ENCODE results near the gene OLA1.

The OLA1 gene

GRCh38 chr2:174088706-174089460 lies 159.4 kb downstream of the OLA1 start:
- peaks cover 9% of the 10 kb centered on the region for H3K36me3 Mint-ChIP-seq (ENCODE audit: low read depth)
- no peaks in the 10 kb centered on the region for H3K27me3 Mint-ChIP-seq
- no peaks in the 10 kb centered on the region for H3K4me1 Mint-ChIP-seq
- no peak overlapping the region for H3K4me3 Mint-ChIP-seq
- DNase-seq (no peak), ATAC-seq (no peak)
- no peak overlapping the region for H3K27ac Mint-ChIP-seq
- no peaks in the 10 kb centered on the region for H3K9me3 Mint-ChIP-seq

- ATAC-seq, result no peak
- no peak for DNase-seq
- H3K9me3 Mint-ChIP-seq, result no peaks in the 10 kb centered on the region
- H3K27ac Mint-ChIP-seq, result no peak overlapping the region
- H3K36me3 Mint-ChIP-seq (ENCODE audit: low read depth), result peaks cover 6% of the 10 kb centered on the region
- H3K27me3 Mint-ChIP-seq, result no peaks in the 10 kb centered on the region
- no peak overlapping the region for H3K4me3 Mint-ChIP-seq
- no peaks in the 10 kb centered on the region for H3K4me1 Mint-ChIP-seq
Observed at GRCh38 chr2:174086708-174087107, 161.6 kb downstream of the OLA1 start.

- ATAC-seq (no peak), DNase-seq (no peak)
- Mint-ChIP-seq H3K4me3 (no peak overlapping the region), H3K27ac (no peak overlapping the region), H3K4me1 (no peaks in the 10 kb centered on the region), H3K9me3 (no peaks in the 10 kb centered on the region), H3K27me3 (no peaks in the 10 kb centered on the region), H3K36me3 (ENCODE audit: low read depth) (peaks cover 6% of the 10 kb centered on the region)
Observed at GRCh38 chr2:174085781-174086180, 162.6 kb downstream of the OLA1 start.

- H3K27ac Mint-ChIP-seq, result no peak overlapping the region
- no peaks in the 10 kb centered on the region for H3K9me3 Mint-ChIP-seq
- no peak for ATAC-seq
- H3K4me3 Mint-ChIP-seq, result no peak overlapping the region
- DNase-seq, result no peak
- no peaks in the 10 kb centered on the region for H3K4me1 Mint-ChIP-seq
- no peaks in the 10 kb centered on the region for H3K27me3 Mint-ChIP-seq
- H3K36me3 Mint-ChIP-seq (ENCODE audit: low read depth), result peaks cover 2% of the 10 kb centered on the region
Observed at GRCh38 chr2:174083843-174084458, 164.4 kb downstream of the OLA1 start.

GRCh38 chr2:174080672-174081121 lies 167.6 kb downstream of the OLA1 start:
- H3K4me1 Mint-ChIP-seq, result no peaks in the 10 kb centered on the region
- H3K4me3 Mint-ChIP-seq, result no peak overlapping the region
- ATAC-seq, result no peak
- no peaks in the 10 kb centered on the region for H3K36me3 Mint-ChIP-seq (ENCODE audit: low read depth)
- no peaks in the 10 kb centered on the region for H3K9me3 Mint-ChIP-seq
- no peak for DNase-seq
- H3K27ac Mint-ChIP-seq, result no peak overlapping the region
- H3K27me3 Mint-ChIP-seq, result no peaks in the 10 kb centered on the region

GRCh38 chr2:174078275-174078674 lies 170.1 kb downstream of the OLA1 start:
- ATAC-seq, result no peak

GRCh38 chr2:174076975-174077374 lies 171.4 kb downstream of the OLA1 start:
- Mint-ChIP-seq H3K4me1 (no peaks in the 10 kb centered on the region), H3K4me3 (no peak overlapping the region), H3K27me3 (no peaks in the 10 kb centered on the region), H3K36me3 (ENCODE audit: low read depth) (peaks cover 22% of the 10 kb centered on the region), H3K27ac (no peak overlapping the region), H3K9me3 (no peaks in the 10 kb centered on the region)
- ATAC-seq (no peak), DNase-seq (no peak)

More at GRCh38 chr2:174078275-174078674, 170.1 kb downstream of the OLA1 start:
- DNase-seq, result no peak
- H3K27ac Mint-ChIP-seq, result no peak overlapping the region
- H3K36me3 Mint-ChIP-seq (ENCODE audit: low read depth), result peaks cover 22% of the 10 kb centered on the region
- H3K9me3 Mint-ChIP-seq, result no peaks in the 10 kb centered on the region
- H3K4me1 Mint-ChIP-seq, result no peaks in the 10 kb centered on the region
- no peaks in the 10 kb centered on the region for H3K27me3 Mint-ChIP-seq
- H3K4me3 Mint-ChIP-seq, result no peak overlapping the region

GRCh38 chr2:174076040-174076439 lies 172.3 kb downstream of the OLA1 start:
- DNase-seq, result no peak
- no peaks in the 10 kb centered on the region for H3K27me3 Mint-ChIP-seq
- H3K4me3 Mint-ChIP-seq, result no peak overlapping the region
- peaks cover 22% of the 10 kb centered on the region for H3K36me3 Mint-ChIP-seq (ENCODE audit: low read depth)
- ATAC-seq, result no peak
- H3K4me1 Mint-ChIP-seq, result no peaks in the 10 kb centered on the region
- H3K27ac Mint-ChIP-seq, result no peak overlapping the region
- H3K9me3 Mint-ChIP-seq, result no peaks in the 10 kb centered on the region

- Mint-ChIP-seq H3K27me3 (no peaks in the 10 kb centered on the region), H3K36me3 (ENCODE audit: low read depth) (peaks cover 22% of the 10 kb centered on the region), H3K4me1 (no peaks in the 10 kb centered on the region), H3K4me3 (no peak overlapping the region), H3K27ac (no peak overlapping the region), H3K9me3 (no peaks in the 10 kb centered on the region)
- ATAC-seq (no peak), DNase-seq (no peak)
Observed at GRCh38 chr2:174074831-174075230, 173.5 kb downstream of the OLA1 start.

GRCh38 chr2:174072857-174073256 lies 175.5 kb downstream of the OLA1 start:
- ATAC-seq, result no peak
- Mint-ChIP-seq H3K4me3 (no peak overlapping the region), H3K36me3 (ENCODE audit: low read depth) (peaks cover 22% of the 10 kb centered on the region), H3K27me3 (no peaks in the 10 kb centered on the region), H3K4me1 (no peaks in the 10 kb centered on the region), H3K27ac (no peak overlapping the region), H3K9me3 (no peaks in the 10 kb centered on the region)
- no peak for DNase-seq

GRCh38 chr2:174072069-174072468 lies 176.3 kb downstream of the OLA1 start:
- Mint-ChIP-seq H3K36me3 (ENCODE audit: low read depth) (peaks cover 22% of the 10 kb centered on the region), H3K27ac (no peak overlapping the region), H3K4me1 (no peaks in the 10 kb centered on the region)

GRCh38 chr2:174071321-174071720 lies 177.0 kb downstream of the OLA1 start:
- Mint-ChIP-seq H3K36me3 (ENCODE audit: low read depth) (peaks cover 22% of the 10 kb centered on the region), H3K27ac (no peak overlapping the region), H3K9me3 (no peaks in the 10 kb centered on the region), H3K4me3 (no peak overlapping the region), H3K4me1 (no peaks in the 10 kb centered on the region), H3K27me3 (peaks cover 7% of the 10 kb centered on the region)
- ATAC-seq (no peak), DNase-seq (no peak)

More at GRCh38 chr2:174072069-174072468, 176.3 kb downstream of the OLA1 start:
- no peak overlapping the region for H3K4me3 Mint-ChIP-seq
- peaks cover 4% of the 10 kb centered on the region for H3K27me3 Mint-ChIP-seq
- H3K9me3 Mint-ChIP-seq, result no peaks in the 10 kb centered on the region
- ATAC-seq (no peak), DNase-seq (no peak)

- H3K9me3 Mint-ChIP-seq, result no peaks in the 10 kb centered on the region
- H3K4me3 Mint-ChIP-seq, result no peak overlapping the region
- DNase-seq, result no peak
- no peaks in the 10 kb centered on the region for H3K4me1 Mint-ChIP-seq
- H3K27ac Mint-ChIP-seq, result no peak overlapping the region
- ATAC-seq, result no peak
- H3K36me3 Mint-ChIP-seq (ENCODE audit: low read depth), result peaks cover 18% of the 10 kb centered on the region
- peaks cover 7% of the 10 kb centered on the region for H3K27me3 Mint-ChIP-seq
Observed at GRCh38 chr2:174070281-174070680, 178.1 kb downstream of the OLA1 start.

GRCh38 chr2:174067815-174068214 lies 180.5 kb downstream of the OLA1 start:
- H3K9me3 Mint-ChIP-seq, result no peaks in the 10 kb centered on the region
- DNase-seq, result no peak
- H3K4me1 Mint-ChIP-seq, result no peaks in the 10 kb centered on the region
- H3K4me3 Mint-ChIP-seq, result no peak overlapping the region
- H3K27ac Mint-ChIP-seq, result no peak overlapping the region
- ATAC-seq, result no peak
- H3K27me3 Mint-ChIP-seq, result peaks cover 10% of the 10 kb centered on the region
- H3K36me3 Mint-ChIP-seq (ENCODE audit: low read depth), result no peaks in the 10 kb centered on the region

- no peaks in the 10 kb centered on the region for H3K9me3 Mint-ChIP-seq
- DNase-seq (no peak), ATAC-seq (no peak)
- H3K4me1 Mint-ChIP-seq, result no peaks in the 10 kb centered on the region
- no peak overlapping the region for H3K27ac Mint-ChIP-seq
- peaks cover 10% of the 10 kb centered on the region for H3K27me3 Mint-ChIP-seq
- H3K4me3 Mint-ChIP-seq, result no peak overlapping the region
- H3K36me3 Mint-ChIP-seq (ENCODE audit: low read depth), result no peaks in the 10 kb centered on the region
Observed at GRCh38 chr2:174066871-174067270, 181.5 kb downstream of the OLA1 start.

Measured in activated naive CD8-positive, alpha-beta T cell treated with anti-CD3 and anti-CD28 coated beads, Interleukin-2, amount 50 U/mL, for 24 hours (primary cell).